ENCODE data around the gene ZFP90. TPM values are rescaled to one million over a fixed set of nuclear protein-coding genes. Genes with fewer than 3 reads are reported as not detected.

ZFP90 gene
- total RNA-seq, 1 donor from 2014 or later = 24.0 TPM

DNA sequence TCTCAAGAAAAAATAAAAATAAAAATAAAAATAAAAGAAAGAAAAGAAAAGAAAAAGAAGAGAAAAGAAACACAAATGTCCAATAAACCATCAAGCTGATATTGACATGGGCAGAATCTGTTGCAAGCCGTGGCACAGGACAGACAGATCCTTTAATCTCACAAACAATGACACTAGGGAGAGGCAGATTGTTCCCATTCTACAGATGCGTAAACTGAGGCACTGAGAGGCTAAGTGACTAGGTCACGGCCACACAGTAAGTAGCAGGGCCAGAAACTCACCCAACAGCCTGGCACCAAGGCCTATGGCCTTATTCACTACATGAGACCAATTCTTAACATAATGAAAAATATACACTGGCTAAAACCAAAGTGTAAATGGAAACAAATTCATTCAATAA, 28.3 kb upstream of the ZFP90 start:
- H3K79me2 ChIP-seq (ENCODE audit: insufficient read depth, low read length) = no peaks in the 10 kb centered on the region
- no peak overlapping the region for H3K27ac Mint-ChIP-seq (ENCODE audit: unreplicated experiment)
- no peaks in the 10 kb centered on the region for H3K27me3 ChIP-seq (ENCODE audit: insufficient read depth, low read length)
- H3K4me3 ChIP-seq (ENCODE audit: insufficient read depth, low read depth, low read length) = no peak overlapping the region
- DNase-seq (ENCODE audit: low read depth) = no peak
- peaks cover 36% of the 10 kb centered on the region for H3K27me3 Mint-ChIP-seq (ENCODE audit: low read depth, unreplicated experiment)
- no peak overlapping the region for H3K4me2 ChIP-seq (ENCODE audit: low read length)
- no peak overlapping the region for H2AFZ ChIP-seq (ENCODE audit: low read depth, low read length)
- no peak overlapping the region for H3K27ac ChIP-seq (ENCODE audit: low read depth, low read length)
- H3K4me3 Mint-ChIP-seq (ENCODE audit: unreplicated experiment) = no peak overlapping the region
- H4K20me1 ChIP-seq (ENCODE audit: insufficient read depth, low read length) = no peaks in the 10 kb centered on the region
- peaks cover 4% of the 10 kb centered on the region for H3K4me1 ChIP-seq (ENCODE audit: insufficient read depth, low read length)
- no peak for FAIRE-seq
- no peak for TF ChIP-seq EZH2 (IDR thresholded peaks at IDR 0.05; ENCODE audit: insufficient read depth, low read length)
- TF ChIP-seq, protein P1, sequence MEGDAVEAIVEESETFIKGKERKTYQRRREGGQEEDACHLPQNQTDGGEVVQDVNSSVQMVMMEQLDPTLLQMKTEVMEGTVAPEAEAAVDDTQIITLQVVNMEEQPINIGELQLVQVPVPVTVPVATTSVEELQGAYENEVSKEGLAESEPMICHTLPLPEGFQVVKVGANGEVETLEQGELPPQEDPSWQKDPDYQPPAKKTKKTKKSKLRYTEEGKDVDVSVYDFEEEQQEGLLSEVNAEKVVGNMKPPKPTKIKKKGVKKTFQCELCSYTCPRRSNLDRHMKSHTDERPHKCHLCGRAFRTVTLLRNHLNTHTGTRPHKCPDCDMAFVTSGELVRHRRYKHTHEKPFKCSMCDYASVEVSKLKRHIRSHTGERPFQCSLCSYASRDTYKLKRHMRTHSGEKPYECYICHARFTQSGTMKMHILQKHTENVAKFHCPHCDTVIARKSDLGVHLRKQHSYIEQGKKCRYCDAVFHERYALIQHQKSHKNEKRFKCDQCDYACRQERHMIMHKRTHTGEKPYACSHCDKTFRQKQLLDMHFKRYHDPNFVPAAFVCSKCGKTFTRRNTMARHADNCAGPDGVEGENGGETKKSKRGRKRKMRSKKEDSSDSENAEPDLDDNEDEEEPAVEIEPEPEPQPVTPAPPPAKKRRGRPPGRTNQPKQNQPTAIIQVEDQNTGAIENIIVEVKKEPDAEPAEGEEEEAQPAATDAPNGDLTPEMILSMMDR (IDR thresholded peaks at IDR 0.05; ENCODE audit: insufficient read depth, low read depth, low read length) = no peak
- peaks cover 3% of the 10 kb centered on the region for H3K9me3 Mint-ChIP-seq (ENCODE audit: unreplicated experiment)
- H3K9ac ChIP-seq (ENCODE audit: low read length) = no peak overlapping the region
- H3K9me3 ChIP-seq (ENCODE audit: insufficient read depth, low read depth, low read length) = no peaks in the 10 kb centered on the region
- H3K36me3 ChIP-seq (ENCODE audit: insufficient read depth, low read length) = no peaks in the 10 kb centered on the region
- peaks cover 8% of the 10 kb centered on the region for H3K4me1 Mint-ChIP-seq (ENCODE audit: low read depth, unreplicated experiment)
- no peaks in the 10 kb centered on the region for H3K36me3 Mint-ChIP-seq (ENCODE audit: low read depth, unreplicated experiment)

DNA sequence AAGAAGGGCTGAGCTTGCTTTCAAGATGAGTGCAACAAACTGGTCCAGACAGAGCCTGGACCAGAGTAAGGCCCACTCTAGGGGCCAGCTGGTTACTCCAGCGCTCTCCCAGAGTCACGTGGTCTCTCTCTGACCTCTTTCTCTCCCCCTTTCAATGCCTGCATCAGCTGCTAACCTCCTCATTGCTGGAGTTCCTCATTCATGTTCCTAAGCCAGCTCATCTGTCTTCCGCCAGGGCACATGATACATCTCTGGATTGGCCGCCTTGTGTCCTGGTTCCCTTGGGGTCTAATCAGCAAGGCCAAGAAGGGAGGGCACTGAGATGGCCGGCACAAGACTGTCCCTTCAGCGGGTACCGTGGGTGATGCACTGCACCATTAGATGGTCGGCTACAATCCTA, 26.9 kb upstream of the ZFP90 start:
- no peak for FAIRE-seq
- Histone ChIP-seq H3K79me2 (ENCODE audit: insufficient read depth, low read length) (no peaks in the 10 kb centered on the region), H3K36me3 (ENCODE audit: insufficient read depth, low read length) (no peaks in the 10 kb centered on the region), H3K27me3 (ENCODE audit: insufficient read depth, low read length) (no peaks in the 10 kb centered on the region), H3K4me3 (ENCODE audit: insufficient read depth, low read depth, low read length) (no peak overlapping the region), H4K20me1 (ENCODE audit: insufficient read depth, low read length) (no peaks in the 10 kb centered on the region), H2AFZ (ENCODE audit: low read depth, low read length) (no peak overlapping the region), H3K9me3 (ENCODE audit: insufficient read depth, low read depth, low read length) (no peaks in the 10 kb centered on the region), H3K4me1 (ENCODE audit: insufficient read depth, low read length) (no peaks in the 10 kb centered on the region), H3K4me2 (ENCODE audit: low read length) (no peak overlapping the region), H3K27ac (ENCODE audit: low read depth, low read length) (no peak overlapping the region), H3K9ac (ENCODE audit: low read length) (no peak overlapping the region)
- no peak overlapping the region for H3K27ac Mint-ChIP-seq (ENCODE audit: unreplicated experiment)
- no peaks in the 10 kb centered on the region for H3K4me1 Mint-ChIP-seq (ENCODE audit: low read depth, unreplicated experiment)
- DNase-seq (ENCODE audit: low read depth) = no peak
- peaks cover 3% of the 10 kb centered on the region for H3K9me3 Mint-ChIP-seq (ENCODE audit: unreplicated experiment)
- TF ChIP-seq EZH2 (IDR thresholded peaks at IDR 0.05; ENCODE audit: insufficient read depth, low read length) = no peak
- TF ChIP-seq, protein P1 (IDR thresholded peaks at IDR 0.05; ENCODE audit: insufficient read depth, low read depth, low read length) = no peak
- no peaks in the 10 kb centered on the region for H3K36me3 Mint-ChIP-seq (ENCODE audit: low read depth, unreplicated experiment)
- H3K27me3 Mint-ChIP-seq (ENCODE audit: low read depth, unreplicated experiment) = peaks cover 36% of the 10 kb centered on the region
- no peak overlapping the region for H3K4me3 Mint-ChIP-seq (ENCODE audit: unreplicated experiment)

DNA sequence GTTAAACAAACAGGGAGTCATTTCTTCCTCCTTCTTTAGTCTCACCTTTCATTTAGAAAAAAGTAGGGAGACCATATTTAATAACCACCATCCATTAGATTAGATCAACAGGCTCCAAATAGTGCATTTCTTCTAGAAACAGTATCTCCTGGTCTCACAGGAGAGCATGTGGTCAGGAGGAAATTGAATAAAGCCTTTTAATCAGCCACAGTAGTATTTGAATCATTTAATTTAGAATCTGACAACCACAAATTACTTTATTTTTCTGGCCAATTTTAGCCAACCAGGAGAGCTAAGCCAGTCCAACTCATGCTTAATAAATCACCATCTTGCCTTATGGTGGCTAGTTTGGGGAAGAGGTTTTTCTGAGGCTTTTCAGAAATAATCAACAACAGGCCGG, 26.3 kb upstream of the ZFP90 start:
- no peak overlapping the region for H3K4me2 ChIP-seq (ENCODE audit: low read length)
- FAIRE-seq = no peak

More for the DNA sequence above, 26.3 kb upstream of the ZFP90 start:
- H3K4me3 Mint-ChIP-seq (ENCODE audit: unreplicated experiment) = no peak overlapping the region
- H3K36me3 ChIP-seq (ENCODE audit: insufficient read depth, low read length) = no peaks in the 10 kb centered on the region
- H3K4me1 Mint-ChIP-seq (ENCODE audit: low read depth, unreplicated experiment) = no peaks in the 10 kb centered on the region
- no peaks in the 10 kb centered on the region for H3K4me1 ChIP-seq (ENCODE audit: insufficient read depth, low read length)
- H3K27ac Mint-ChIP-seq (ENCODE audit: unreplicated experiment) = no peak overlapping the region
- no peaks in the 10 kb centered on the region for H3K79me2 ChIP-seq (ENCODE audit: insufficient read depth, low read length)
- H3K4me3 ChIP-seq (ENCODE audit: insufficient read depth, low read depth, low read length) = no peak overlapping the region
- TF ChIP-seq, protein P1 (IDR thresholded peaks at IDR 0.05; ENCODE audit: insufficient read depth, low read depth, low read length) = no peak
- no peak for TF ChIP-seq EZH2 (IDR thresholded peaks at IDR 0.05; ENCODE audit: insufficient read depth, low read length)
- no peak overlapping the region for H3K27ac ChIP-seq (ENCODE audit: low read depth, low read length)
- DNase-seq (ENCODE audit: low read depth) = no peak
- H3K9me3 ChIP-seq (ENCODE audit: insufficient read depth, low read depth, low read length) = no peaks in the 10 kb centered on the region
- no peaks in the 10 kb centered on the region for H3K36me3 Mint-ChIP-seq (ENCODE audit: low read depth, unreplicated experiment)
- no peak overlapping the region for H2AFZ ChIP-seq (ENCODE audit: low read depth, low read length)
- no peaks in the 10 kb centered on the region for H4K20me1 ChIP-seq (ENCODE audit: insufficient read depth, low read length)
- peaks cover 3% of the 10 kb centered on the region for H3K9me3 Mint-ChIP-seq (ENCODE audit: unreplicated experiment)
- no peak overlapping the region for H3K9ac ChIP-seq (ENCODE audit: low read length)
- no peaks in the 10 kb centered on the region for H3K27me3 ChIP-seq (ENCODE audit: insufficient read depth, low read length)
- H3K27me3 Mint-ChIP-seq (ENCODE audit: low read depth, unreplicated experiment) = peaks cover 36% of the 10 kb centered on the region
